NCI-H82 (cell line): ENCODE measurements around the gene NSG1.
"Not testable (repeated sequence)": the region's sequence is repeated elsewhere in the genome, so short reads cannot be mapped to it uniquely, and the experiment has no call there.

ENCODE experiments used
- DNase-seq: peaks from one replicate; lab custom pipeline; 2025; lab: John Stamatoyannopoulos, UW

Gene NSG1

DNA sequence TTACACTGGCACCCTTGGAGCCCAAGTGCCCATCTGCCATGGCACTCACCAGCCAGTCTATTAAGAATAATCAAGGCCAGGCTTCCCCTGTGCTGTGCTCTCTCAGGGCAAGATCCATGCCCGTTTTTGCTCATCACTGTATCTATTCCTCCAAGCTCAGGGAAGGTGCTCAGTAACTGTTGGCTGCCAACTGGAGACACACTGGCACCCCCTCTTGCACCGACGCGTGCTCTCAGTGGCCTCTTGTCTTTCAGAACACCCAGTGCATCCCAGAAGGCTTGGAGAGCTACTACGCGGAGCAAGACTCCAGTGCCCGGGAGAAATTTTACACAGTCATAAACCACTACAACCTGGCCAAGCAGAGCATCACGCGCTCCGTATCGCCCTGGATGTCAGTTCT lies 30.1 kb downstream of the NSG1 start:
- DNase-seq, result no peak

DNA sequence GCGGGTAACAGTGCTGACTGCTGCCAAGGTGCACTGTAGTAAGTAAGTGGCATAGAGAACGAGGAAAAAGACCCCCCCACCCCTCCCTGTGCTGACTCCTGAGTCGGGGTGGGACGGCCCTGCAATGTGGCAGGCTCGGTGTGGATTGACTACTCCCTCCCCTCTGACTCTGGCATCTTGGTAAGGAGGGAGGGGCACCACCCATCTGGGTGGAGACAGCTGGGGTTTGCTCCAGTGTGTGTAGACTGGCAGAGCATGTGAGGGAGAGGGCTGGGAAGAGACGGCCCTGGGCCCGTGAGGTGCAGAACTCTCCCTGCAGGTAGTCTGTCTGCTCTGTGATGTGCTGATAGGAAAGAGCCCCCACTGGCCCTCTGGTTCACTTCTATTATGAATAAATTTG lies 31.0 kb downstream of the NSG1 start:
- DNase-seq, result peak; percentile 43

DNA sequence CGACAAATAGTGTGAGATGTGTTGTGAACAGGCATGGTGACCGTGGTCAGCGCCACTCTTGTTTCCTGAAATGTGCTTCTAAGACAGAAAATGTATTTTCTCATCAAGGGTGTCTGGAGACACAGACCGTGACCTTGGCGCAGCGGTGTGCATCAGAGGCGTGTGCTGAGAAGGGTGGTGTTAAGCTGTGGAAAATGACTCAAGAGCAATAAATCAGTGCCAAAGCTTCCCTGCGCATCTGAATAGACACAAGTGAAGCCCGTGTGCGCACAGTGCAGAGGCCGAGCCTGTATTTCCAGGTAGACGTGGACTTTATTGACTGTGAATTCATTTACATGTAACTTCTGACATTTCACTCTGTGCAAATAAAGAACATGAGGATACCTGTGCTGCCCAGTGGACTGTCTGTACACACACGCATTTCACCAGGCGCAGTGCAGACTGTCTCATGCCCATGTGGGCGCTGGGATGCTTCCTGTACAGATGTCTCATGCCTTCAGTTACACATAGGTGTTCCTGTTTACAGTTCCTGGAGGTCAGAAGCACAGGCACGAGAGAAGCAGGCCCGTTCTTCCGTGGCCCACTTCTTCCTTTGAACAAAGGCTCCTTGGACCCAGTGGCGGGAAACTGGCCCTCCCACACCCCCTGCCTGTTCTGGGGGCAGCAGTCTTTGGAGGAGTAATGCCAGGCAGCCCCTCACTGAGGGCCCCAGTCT lies 31.9 kb downstream of the NSG1 start:
- peak; percentile 72 for DNase-seq

DNA sequence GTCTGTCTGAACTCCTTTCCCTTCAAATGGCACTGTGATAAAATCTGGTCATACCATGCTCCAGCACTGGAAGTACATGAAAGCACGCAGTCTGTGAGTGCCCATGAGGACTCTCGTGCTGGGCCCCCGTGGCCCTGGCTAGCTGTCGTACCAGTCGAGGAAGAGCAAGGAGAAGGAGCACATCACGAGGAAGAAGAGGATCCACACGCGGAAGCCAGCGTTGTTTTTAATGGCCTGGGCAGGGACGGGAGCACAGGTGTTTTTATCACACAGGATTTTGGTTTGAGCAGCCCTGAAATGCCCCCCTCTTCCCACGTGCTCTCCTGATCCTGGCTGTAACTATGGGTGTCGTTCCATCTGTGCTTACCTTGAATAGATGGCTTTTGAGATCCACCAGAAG lies 33.0 kb downstream of the NSG1 start:
- no peak for DNase-seq

DNA sequence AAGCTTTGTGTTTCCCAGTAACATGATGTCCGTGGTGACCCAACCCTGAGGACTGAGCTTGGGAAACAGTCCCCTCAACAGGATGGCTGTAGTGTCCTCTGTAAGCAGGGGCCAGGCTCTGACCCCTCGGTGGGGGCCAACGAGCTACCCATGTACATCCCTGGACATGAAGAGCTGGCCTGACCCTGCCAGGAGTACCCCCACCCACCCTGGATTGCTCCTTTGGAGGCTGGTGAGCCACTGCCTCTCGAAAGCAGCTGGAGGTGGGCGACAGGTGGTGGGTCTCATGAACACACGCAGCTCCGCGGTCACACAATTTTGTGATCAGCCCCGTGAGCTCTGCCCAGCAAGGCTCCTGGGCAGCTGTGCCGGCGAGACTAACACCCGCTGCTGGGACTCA lies 33.5 kb downstream of the NSG1 start:
- no peak for DNase-seq

DNA sequence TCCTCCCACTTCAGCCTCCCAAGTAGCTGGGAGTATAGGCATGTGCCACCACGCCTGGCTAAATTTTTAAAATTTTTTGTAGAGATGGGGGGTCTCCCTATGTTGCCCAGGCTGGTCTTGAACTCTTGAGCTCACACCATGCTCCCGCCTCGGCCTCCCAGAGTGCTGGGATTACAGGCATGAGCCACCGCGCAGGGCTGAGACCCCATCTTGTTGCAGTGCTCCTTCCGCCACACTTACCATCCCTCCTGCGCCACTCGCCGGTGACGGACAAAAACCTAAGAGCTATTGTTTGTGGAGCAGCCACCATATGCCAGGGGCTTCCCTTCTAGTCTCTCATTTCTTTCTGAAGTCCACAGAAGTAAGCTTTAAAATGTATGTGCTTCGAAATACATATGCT lies 34.5 kb downstream of the NSG1 start:
- no peak for DNase-seq

DNA sequence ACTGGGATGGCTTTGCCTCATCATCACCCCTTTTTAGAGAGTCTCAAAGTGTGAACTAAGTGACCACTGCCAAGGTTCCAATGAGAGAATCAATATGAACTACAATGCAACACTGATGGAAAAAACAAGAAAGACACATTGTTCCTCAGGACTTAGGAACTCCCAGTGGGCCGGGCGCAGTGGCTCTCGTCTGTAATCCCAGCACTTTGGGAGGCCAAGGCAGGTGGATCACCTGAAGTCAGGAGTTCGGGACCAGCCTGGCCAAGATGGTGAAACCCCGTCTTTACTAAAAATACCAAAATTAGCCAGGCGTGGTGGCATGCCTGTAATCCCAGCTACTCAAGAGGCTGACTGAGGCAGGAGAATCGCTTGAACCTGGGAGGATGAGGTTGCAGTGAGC lies 35.2 kb downstream of the NSG1 start:
- DNase-seq, result not testable (repeated sequence)

DNA sequence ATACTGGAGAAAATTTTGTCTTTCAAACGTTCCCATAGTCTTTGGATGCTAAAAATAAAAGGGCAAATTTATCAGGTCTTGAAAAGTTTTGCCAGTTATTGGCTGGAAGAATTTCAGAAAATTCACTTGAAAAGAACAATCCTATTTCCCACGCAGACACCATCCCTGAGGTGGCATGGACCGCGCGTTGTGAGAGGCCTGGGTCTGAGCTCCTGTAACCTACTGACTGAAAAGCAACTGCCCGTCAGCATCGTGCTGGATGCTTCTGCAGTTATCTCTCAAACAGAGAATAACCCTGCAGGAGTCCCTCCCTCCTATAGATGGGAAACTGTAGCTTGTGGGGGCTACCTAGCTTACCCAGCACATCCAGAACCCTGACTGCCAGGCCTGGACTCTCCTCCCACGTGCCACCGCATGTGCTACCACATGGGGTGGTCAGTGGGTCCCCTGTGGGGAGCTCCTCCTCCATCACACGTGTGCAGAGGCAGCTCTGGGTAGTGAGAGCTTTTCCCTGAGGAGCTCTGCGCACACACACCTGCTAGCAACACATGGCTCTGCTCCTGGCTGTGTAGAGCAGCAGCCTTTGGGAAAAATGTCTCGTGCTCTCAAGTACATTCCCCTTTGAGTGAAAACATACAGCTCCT lies 36.1 kb downstream of the NSG1 start:
- DNase-seq, result peak; percentile 27

DNA sequence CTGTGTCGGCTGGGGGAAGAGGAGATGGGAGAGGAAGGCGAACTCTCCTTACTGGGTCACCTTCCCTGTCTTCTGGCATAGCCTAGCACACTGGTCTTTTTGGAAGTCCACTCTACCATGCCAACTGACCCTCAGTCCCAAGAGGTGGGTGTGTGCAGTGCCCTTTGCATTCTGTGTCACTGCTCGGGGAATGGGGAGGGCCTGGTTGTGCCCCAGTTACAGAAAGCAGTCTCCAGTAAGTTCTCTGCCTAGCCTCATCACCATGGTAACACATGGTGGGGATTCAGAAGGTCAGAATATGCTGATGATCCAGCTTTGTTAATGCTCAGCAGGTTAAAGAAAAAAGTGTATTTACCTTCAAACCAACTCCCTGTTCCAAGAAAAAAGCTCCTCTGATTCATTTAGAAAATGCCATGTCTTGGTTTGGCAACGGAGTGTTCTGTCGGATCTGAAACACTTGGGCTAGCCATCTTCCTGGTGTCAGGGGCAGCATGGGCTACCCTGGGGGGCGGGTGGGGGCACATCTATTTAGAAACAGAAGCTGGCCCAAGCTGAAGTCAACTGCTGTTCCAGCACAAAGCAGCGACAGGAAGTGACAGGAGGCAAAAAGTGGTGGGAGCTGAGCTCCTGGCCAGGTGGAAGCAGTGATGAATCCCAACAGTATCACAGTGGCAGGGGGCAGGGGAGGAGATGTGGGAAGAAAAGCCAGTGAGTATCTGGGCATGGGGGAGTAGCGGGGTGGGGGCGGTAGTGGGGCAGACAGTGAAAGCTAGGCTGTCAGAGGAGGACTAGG lies 37.0 kb downstream of the NSG1 start:
- no peak for DNase-seq

DNA sequence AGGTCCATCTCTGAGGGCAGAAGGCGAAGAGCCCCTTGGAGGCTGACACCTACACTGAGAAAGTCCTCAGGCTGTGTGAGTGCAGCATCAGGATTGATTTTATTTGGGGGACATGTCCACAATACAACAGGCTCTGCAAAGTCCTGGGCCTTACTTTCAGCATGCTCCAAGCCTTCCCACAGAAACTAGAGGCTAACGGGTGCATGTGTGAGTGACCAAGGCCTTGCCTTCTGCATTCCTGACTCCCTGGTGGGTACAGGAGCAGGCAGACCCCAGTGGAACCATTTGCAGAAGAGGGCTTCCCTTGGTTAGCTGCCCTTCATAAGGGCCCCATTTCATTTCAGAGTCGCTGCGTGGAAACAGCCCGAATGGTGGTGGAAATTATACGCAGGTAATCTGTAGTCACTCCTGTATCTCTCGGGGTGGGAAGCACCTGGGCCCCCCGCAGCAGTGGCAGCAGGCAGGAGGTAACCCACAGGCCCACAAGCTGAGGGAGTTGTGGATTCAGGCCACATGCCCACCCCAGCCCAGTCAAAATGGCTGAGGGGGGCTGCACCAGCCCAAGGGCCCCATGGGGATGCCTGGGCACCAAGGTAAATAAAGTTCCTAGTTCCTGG lies 37.7 kb downstream of the NSG1 start:
- no peak for DNase-seq

DNA sequence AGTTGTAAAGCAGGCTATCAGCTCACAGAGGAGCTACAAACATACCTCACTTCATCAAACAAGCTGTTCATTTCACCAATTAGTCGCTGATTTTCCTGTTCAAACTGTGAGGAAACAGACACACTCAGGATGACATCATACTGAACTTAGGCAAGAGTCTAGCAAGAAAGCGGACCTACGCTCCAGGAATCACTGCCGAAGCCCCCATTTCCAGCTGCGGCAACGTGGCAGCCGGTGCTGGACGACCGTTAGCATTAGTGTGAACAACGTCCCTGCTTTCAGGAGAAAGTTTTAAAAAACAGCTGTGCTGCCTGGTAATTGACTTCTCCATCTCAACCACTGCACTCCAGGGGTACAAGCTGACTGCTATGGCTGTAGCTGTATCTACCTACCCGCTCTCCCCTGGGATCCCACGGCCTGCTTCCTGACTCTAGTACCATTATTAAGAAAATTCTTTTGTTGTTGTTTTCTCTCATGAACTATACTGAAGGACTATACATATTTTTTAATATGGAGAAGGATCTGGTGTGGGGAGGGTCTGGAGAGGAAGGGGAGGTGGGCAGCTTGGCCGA lies 38.3 kb downstream of the NSG1 start:
- no peak for DNase-seq

DNA sequence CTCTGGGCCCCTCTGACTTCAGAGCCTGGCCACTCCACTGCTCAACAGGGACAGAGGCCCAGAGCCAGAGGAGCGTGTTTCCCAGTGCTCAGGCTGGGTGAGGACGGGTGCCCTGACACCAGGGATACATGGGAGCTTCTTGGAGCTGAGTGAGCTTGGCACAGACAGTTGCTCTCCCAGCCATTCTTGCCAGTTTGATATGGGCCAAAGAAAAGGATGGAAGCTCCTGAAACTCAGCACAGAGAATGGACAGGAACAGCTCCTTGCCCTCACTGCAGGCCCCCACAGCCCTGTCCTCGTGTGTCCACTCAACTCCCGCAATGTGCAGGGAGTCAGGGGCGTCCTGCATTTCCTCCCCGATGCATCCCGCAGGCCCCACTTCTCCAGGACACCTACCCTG lies 38.8 kb downstream of the NSG1 start:
- no peak for DNase-seq

DNA sequence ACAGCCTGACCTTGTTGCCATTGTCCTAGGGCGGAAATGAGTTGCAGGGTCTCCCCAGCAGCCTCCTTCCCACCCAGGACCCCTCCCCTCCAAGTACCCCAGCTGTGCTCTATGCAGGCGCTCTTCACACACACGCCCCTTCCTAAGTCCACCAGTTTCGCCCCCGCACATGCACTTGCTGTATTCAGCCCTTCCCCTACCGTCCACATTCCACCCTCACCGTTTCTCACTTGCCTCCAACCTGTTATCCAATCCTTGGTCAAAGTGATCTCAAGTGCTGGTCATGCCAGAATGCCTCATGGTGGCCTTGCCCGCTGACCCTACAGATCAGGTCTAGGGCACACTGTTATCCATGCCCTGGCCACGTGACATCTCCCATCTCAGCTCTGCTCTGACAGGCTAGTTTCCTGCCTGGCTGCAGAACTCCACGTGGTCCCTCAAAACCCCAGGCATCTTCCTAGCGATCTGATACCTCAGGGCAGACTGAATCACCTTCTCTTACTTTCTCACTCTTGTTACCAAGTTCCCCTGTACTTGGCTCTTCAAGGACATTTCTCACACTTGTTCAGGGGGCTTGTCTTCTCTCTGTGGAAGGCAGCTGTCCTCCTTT lies 39.7 kb downstream of the NSG1 start:
- no peak for DNase-seq

DNA sequence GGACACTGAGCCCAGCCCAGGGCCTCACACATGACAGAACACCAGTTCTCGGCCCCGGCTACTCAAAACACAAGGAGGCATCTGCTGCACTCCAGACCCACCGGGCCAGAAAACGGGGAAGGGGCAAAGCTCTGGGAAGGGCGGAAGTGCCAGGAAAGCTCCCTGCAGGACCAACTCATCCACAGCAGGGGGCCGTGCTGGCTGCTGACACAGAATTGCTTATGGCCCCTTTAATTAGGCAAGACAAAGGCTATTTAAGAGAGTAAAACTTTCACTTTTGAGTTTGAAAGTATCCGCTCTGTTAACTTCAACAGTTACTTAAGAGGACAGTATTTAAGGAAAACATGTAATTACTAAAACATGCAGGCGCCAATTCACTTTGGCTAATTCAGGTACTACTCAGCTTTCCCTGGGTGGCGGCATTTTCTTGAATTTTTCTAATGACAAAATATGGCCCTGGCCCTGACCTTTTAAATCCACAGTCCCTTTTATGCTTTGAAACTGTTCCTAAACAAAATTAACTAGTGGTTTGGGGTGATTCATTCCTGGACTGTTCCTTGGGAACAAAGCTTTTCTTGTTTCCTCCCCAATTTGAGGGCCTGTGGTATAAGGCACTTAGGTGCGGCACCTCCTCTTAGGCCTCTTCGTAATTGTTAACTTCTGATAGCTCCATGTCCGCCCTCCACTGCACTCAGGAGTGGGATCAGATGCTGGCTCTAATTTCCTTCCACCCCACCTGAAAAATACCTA lies 40.4 kb downstream of the NSG1 start:
- peak; percentile 34 for DNase-seq

DNA sequence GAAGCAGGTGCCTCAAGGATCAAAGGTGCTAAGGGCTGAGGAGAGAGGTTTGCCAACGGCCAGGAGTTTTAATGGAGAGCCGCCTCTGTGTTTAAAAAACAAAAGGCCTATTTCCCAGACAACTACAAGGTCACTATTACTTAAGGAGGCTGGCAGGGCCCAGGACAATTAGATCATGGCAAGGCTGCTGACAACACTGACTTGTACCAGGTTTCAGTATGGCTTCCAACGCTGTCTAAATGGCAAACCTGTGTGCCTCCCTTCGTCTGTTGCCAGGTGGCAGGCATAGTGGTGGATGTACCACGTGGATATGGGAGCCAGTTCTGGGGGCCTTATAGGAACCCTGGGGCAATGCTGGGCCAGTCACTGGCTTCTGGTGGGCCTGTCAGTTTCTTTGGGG lies 41.0 kb downstream of the NSG1 start:
- no peak for DNase-seq

DNA sequence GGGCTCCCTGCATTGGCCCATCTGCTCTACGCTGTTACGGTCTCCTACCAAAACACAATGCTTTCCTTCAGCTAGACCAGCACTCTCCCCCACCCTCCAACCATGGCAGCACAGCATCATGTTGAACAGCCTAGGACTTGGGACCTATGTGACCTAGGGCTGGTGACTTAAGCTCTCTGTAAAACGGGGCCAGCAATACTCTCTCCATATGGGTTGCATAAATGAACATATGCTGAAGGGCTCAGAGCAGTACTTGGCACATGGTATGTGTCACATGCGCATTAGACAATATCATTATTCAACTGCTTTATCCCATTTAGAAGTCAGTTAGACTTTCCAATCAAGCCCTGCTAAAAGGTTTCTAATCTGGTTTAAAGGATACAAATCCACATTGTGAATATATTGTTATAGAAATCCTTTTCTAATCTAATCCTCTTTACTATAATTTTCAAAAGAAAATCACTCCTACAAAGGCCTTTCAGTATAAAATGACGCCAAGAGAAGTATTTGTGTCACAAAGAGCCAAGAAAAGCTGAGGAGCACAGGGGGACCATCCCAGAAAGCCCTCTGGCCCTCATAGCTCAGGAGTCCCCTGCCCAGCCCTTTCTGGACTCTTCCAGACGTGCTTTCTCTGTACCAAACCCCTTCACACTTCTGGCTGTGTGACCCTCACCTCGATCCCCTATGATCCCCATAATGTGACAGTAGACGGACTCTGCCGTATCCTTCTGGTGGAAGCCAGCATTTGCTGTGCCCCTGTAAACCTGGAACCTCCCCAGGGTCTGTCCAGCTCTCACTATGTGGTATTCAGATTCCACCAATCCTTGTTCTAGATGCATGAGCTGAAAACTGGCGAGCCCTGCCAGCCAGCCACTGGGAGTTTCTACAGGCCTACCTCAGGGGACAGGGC lies 42.3 kb downstream of the NSG1 start:
- peak; percentile 97 for DNase-seq

DNA sequence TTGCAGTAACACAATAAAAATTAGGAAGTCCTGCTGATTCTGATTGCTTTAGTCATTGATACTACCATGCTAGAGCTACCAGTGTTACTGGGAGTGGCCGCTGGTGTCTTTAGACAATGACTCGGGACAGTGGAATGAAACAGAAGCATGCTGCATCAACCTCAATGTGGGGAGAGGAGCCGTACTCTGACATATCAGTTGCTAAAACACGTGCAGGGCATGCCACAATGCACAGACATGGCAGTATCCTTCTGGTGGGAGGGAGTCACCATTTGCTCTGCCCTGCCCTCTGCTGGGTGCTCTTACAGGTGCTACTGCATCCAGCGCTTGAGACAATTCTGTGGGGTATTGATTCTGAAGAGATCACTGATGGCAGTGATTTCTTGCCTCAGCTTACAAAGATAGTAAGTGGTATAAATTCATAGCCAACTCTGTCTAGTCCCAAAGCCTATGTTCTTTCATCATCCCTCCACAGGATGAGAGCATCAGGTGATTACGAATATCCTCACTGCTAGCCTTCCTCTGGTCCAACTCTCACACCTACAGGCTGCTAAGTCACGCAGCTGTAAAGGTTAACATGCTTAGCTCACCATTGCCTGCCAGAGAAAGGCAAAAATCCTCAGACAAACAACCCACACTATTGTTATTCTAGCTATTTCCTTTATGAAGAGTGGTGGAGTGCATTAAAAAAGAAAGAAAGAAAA lies 43.7 kb downstream of the NSG1 start:
- DNase-seq, result peak; percentile 89

DNA sequence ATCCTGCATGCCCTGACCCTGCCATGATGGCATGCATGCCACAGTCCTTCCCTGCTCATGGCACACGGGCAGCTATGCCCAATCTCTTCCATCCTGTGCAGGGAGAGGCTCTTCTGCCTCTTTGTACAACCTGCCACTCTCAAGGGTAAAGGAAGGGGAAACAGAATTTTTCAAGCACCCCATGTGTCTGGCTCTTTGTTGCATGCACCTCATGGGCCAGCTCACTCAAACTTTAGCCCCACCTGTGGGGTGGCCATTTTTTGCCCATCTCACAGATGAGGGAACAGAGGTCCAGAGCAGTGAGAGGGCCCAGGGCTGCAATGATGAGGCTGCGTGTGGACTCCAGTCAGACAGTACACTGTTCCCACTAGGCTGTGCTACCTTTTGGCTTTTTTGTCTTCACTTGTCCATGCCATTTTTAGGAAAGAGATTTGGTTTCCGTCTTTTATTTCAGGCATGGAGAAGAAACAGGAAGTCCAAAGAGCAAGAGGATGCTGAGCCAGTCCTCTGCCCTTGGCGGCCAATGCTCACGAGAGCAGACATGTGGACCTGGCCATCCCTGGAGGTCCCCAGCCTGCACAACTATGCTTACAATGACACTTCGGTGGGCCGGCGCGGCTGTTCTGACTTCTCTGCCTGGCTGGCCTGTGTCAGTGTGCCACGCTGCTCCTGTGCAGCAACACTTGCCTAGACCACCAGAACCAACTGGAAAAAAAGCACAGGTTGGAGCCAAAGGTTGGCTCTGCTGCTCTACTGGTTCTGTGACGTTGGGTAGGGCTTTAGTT lies 45.6 kb downstream of the NSG1 start:
- DNase-seq, result no peak

DNA sequence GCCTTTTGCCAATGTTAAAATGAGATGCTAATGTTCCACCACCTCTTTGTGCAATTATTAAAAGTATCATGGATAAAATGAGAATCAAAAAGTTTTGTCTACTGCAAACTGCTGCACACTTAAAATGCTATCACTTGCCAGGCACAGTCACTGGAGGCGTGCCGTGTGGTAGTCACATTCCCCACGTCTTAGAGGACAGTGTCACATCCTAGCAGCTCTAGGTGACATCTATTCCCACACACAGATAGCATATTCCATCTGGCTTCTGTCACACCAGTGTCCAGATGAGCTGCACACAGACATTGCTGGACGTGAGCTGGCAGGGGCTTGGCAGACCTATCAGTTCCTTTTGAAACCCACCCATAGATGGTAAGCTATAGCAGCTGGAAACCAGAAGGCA lies 47.0 kb downstream of the NSG1 start:
- DNase-seq, result no peak
